HT-29 (cell line): ENCODE results near the gene ZNF302. TPM values are rescaled to one million over a fixed set of nuclear protein-coding genes. Genes with fewer than 3 reads are reported as not detected.
"Not testable (repeated sequence)": the region's sequence is repeated elsewhere in the genome, so short reads cannot be mapped to it uniquely, and the experiment has no call there.

Experiments used
- DNase-seq: peaks from one replicate; pipeline ENCODE4 v3.0.0-alpha.2; 2015; ENCODE audit warnings: low spot score
- total RNA-seq: library from RNA; depleted of rRNA; stranded (reverse); fragments of >200 nt; shearing (Covaris generic); gene quantifications from 2 replicates; pipeline ENCODE4 v1.2.3, GENCODE V29; 2014

The ZNF302 gene
- total RNA-seq, 1 experiment from 2014 or later = 6.4 TPM

- no peak for DNase-seq
These were observed 5.5 kb upstream of the ZNF302 start for GRCh38 chr19:34671972-34672371.

- DNase-seq = no peak
These were observed 3.9 kb upstream of the ZNF302 start for GRCh38 chr19:34673590-34673989.

GRCh38 chr19:34675250-34675649, 2.2 kb upstream of the ZNF302 start:
- no peak for DNase-seq

GRCh38 chr19:34675919-34676318, 1.6 kb upstream of the ZNF302 start:
- DNase-seq = no peak

- no peak for DNase-seq
These were observed 637 bp upstream of the ZNF302 start, which contains the start of gene SCGB2B2 for GRCh38 chr19:34676697-34677385. SCGB2B2 (minus strand) TSS chr19:34677159; CDS start chr19:34594563, 82,596 bp downstream.

GRCh38 chr19:34678085-34678412, 571 bp downstream of the ZNF302 start:
- DNase-seq = no peak

- no peak for DNase-seq
These were observed 943 bp downstream of the ZNF302 start for GRCh38 chr19:34678421-34678820.

GRCh38 chr19:34681478-34681877, 4.0 kb downstream of the ZNF302 start:
- peak; percentile 39 for DNase-seq

GRCh38 chr19:34685266-34685665, 7.8 kb downstream of the ZNF302 start:
- not testable (repeated sequence) for DNase-seq

GRCh38 chr19:34686455-34686854, 9.0 kb downstream of the ZNF302 start:
- DNase-seq = no peak

- DNase-seq = no peak
These were observed 9.9 kb downstream of the ZNF302 start for GRCh38 chr19:34687348-34687747.

- DNase-seq = no peak
These were observed 11.1 kb downstream of the ZNF302 start for GRCh38 chr19:34688592-34688991.

GRCh38 chr19:34690372-34690771, 12.9 kb downstream of the ZNF302 start:
- no peak for DNase-seq

GRCh38 chr19:34692549-34692948, 15.1 kb downstream of the ZNF302 start:
- DNase-seq = no peak

GRCh38 chr19:34707661-34708060, 30.2 kb downstream of the ZNF302 start:
- no peak for DNase-seq

GRCh38 chr19:34711890-34712289, 34.4 kb downstream of the ZNF302 start:
- DNase-seq = no peak

GRCh38 chr19:34712395-34713261, 35.1 kb downstream of the ZNF302 start:
- DNase-seq = peak; percentile 95

GRCh38 chr19:34713262-34713637, 35.8 kb downstream of the ZNF302 start:
- no peak for DNase-seq

GRCh38 chr19:34715357-34715756, 37.9 kb downstream of the ZNF302 start:
- DNase-seq = no peak

- DNase-seq = no peak
These were observed 44.9 kb downstream of the ZNF302 start for GRCh38 chr19:34722353-34722752.

GRCh38 chr19:34725400-34725799, 47.9 kb downstream of the ZNF302 start:
- no peak for DNase-seq

- DNase-seq = no peak
These were observed 53.7 kb downstream of the ZNF302 start for GRCh38 chr19:34731019-34731829.
